ENCODE data around the gene RSBN1.

GRCh38 chr1:113821916-113822315 is 9.6 kb upstream of the RSBN1 start:
- TF ChIP-seq CTCF (IDR thresholded peaks at IDR 0.05; ENCODE audit: low read length): no peak
- TF ChIP-seq EZH2 (IDR thresholded peaks at IDR 0.05; ENCODE audit: borderline replicate concordance, low read length): no peak
